Dendritic cell treated with granulocyte-macrophage colony-stimulating factor and Interleukin-4, amounts not matched to agents 40 ng/mL and 50 ng/mL, for 4 days (primary cell): ENCODE measurements around the gene RBM6.
A peak's percentile ranks its signal among the peaks of the same experiment; 100 is the strongest.
"Not testable (repeated sequence)": the region's sequence is repeated elsewhere in the genome, so short reads cannot be mapped to it uniquely, and the experiment has no call there.

Experiments
- H3K27ac Mint-ChIP-seq: one replicate; pipeline ENCODE4 v1.8.0; 2022; ENCODE audit warnings: mild to moderate bottlenecking, mixed read lengths
- H3K27me3 Mint-ChIP-seq: one replicate; pipeline ENCODE4 v1.8.0; 2022; ENCODE audit warnings: mild to moderate bottlenecking, mixed read lengths
- H3K36me3 Mint-ChIP-seq: one replicate; pipeline ENCODE4 v1.8.0; 2022; ENCODE audit warnings: low read depth, mixed read lengths
- H3K4me1 Mint-ChIP-seq: one replicate; pipeline ENCODE4 v1.8.0; 2022; ENCODE audit warnings: low read depth, mixed read lengths
- H3K4me3 Mint-ChIP-seq: one replicate; pipeline ENCODE4 v1.8.0; 2022; ENCODE audit warnings: mild to moderate bottlenecking, moderate library complexity, mixed read lengths
- H3K9me3 Mint-ChIP-seq: one replicate; pipeline ENCODE4 v1.8.0; 2022; ENCODE audit warnings: mixed read lengths
- intact Hi-C: fragments of 100-400 bp; cut with micrococcal nuclease; formaldehyde crosslinking; loops from one replicate; pipeline ENCODE4 v1.15.0; 2022

Gene RBM6

DNA sequence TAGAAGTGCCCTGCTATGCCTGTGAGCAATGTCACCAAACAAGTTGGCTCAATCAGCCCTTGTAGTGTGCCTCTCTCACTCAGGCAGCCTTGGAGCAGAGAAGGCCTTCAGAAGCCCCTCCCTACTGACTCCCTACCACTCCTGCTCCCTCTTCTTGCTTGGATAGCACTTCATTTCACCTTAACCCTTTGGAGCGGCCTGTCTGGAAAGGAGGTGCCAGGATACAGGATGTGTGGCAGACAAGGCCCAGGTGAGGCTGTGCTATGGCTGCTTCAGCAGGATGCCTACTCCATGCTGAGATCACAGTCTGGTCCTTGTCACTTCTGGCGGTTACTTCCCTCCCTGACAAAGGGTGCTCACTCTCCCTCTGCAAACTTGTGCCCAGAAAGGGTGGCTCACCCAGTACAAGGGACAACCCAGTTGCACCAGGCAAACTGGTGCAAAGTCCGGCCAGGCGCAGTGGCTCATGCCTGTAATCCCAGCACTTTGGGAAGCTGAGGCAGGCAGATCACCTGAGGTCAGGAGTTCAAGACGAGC is 11.4 kb upstream of the RBM6 start:
- Mint-ChIP-seq H3K27me3 (no peaks in the 10 kb centered on the region), H3K4me1 (peaks cover 24% of the 10 kb centered on the region), H3K36me3 (no peaks in the 10 kb centered on the region), H3K27ac (peak overlapping the region; percentile 87), H3K4me3 (peak overlapping the region; percentile 84), H3K9me3 (no peaks in the 10 kb centered on the region)
- intact Hi-C loops, result loop anchor here (1.0 kb wide), 1 partner anchor 12 kb away; the partner anchor contains the start of gene RBM6

GRCh38 chr3:49929291-49930167 is 10.4 kb upstream of the RBM6 start, which contains the start of gene MON1A:
MON1A (minus strand) TSS chr3:49929811; CDS start chr3:49913346, 16,465 bp downstream.
- peak within 1 kb of the TSS; percentile 87 for H3K27ac Mint-ChIP-seq
- H3K4me1 Mint-ChIP-seq, result peaks cover 24% of the 10 kb centered on the region
- peak within 1 kb of the TSS; percentile 84 for H3K4me3 Mint-ChIP-seq
- intact Hi-C loops, result loop anchor here (1.0 kb wide), 1 partner anchor 11 kb away; the partner anchor contains the start of gene RBM6
- H3K36me3 Mint-ChIP-seq, result no peaks in the 10 kb centered on the region
- no peaks in the 10 kb centered on the region for H3K27me3 Mint-ChIP-seq
- no peaks in the 10 kb centered on the region for H3K9me3 Mint-ChIP-seq

GRCh38 chr3:49930168-49930690 is 9.7 kb upstream of the RBM6 start:
- Mint-ChIP-seq H3K9me3 (no peaks in the 10 kb centered on the region), H3K27me3 (no peaks in the 10 kb centered on the region), H3K36me3 (no peaks in the 10 kb centered on the region), H3K4me1 (peaks cover 24% of the 10 kb centered on the region), H3K4me3 (peak overlapping the region; percentile 84), H3K27ac (peak overlapping the region; percentile 87)
- intact Hi-C loops, result no loop called here

DNA sequence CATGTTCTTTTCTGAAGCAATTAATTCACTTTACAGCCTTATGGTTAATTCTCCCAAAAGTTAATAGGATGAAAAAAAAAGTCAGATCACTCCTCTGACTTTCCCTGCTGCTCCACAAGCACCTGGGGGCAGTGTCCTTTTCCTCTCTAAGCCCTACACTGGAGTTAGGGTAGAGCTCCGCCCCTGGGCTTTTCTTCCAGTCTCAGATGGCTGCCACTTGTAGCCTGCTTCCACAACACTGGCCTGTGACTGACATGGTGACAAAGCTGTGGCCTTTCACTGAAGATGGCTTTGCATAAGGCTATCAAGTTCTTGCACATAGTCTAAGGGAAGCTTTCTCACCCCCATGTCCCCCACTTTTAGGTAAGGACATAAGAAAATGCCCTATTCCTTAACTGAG is 9.0 kb upstream of the RBM6 start:
- intact Hi-C loops, result no loop called here

GRCh38 chr3:49932281-49932680 is 7.7 kb upstream of the RBM6 start:
- H3K4me3 Mint-ChIP-seq, H3K36me3 Mint-ChIP-seq, H3K9me3 Mint-ChIP-seq, intact Hi-C loops, H3K27ac Mint-ChIP-seq, H3K27me3 Mint-ChIP-seq: not testable (repeated sequence)
- H3K4me1 Mint-ChIP-seq, result peaks cover 20% of the 10 kb centered on the region

More for the DNA sequence above, 9.0 kb upstream of the RBM6 start:
- no peak overlapping the region for H3K4me3 Mint-ChIP-seq
- no peaks in the 10 kb centered on the region for H3K27me3 Mint-ChIP-seq
- no peak overlapping the region for H3K27ac Mint-ChIP-seq
- no peaks in the 10 kb centered on the region for H3K9me3 Mint-ChIP-seq
- H3K4me1 Mint-ChIP-seq, result peaks cover 22% of the 10 kb centered on the region
- H3K36me3 Mint-ChIP-seq, result no peaks in the 10 kb centered on the region

DNA sequence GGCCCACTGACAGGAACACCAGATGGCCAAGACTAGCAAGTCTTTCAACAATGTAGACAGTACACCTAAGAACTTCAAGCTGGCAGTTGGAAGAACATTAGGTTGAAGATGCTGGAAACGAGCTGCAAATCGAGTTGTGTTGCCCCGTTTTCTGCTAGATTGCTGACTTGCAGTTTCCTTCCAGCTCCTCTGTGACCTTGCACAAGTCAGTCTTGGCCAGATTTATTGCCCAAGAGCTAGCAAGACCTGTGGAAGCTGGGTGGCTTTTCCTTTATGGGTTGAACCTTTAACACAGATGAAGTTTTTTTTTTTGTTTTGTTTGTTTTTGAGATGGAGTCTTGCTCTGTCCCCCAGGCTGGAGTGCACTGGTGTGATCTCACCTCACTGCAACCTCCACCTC is 2.9 kb upstream of the RBM6 start:
- H3K27me3 Mint-ChIP-seq, result no peaks in the 10 kb centered on the region
- H3K9me3 Mint-ChIP-seq, result no peaks in the 10 kb centered on the region
- H3K36me3 Mint-ChIP-seq, result peaks cover 12% of the 10 kb centered on the region
- H3K4me3 Mint-ChIP-seq, result no peak overlapping the region
- intact Hi-C loops, result no loop called here
- peak overlapping the region; percentile 42 for H3K27ac Mint-ChIP-seq
- H3K4me1 Mint-ChIP-seq, result peaks cover 19% of the 10 kb centered on the region

DNA sequence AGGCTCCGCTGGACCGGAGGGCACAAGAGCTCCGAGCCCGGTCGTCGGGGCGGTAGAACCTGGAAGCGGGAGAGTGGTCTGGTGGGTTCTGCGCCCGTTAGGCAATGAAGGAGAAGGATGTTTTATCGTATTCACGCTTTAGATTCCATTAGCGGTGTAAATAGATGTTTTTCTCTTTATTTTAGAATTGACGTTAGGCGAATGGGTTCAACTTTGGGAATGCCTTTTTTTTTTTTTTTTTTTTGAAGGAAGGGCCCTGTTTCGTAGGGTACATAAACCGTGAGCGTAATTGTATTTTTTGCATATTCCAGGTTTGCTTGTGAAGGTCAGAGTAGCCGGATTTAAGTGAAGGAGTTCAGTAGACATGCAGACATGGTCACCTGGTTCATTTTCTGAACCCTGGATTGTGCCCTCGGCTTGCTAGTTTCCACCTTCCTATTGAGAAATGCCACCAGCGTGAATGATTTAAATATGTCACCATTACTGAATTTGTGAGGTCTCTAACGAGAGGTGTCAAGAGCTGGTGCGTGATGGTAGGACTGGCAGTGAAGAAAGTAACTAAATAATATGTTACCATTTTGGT is 808 bp downstream of the RBM6 start:
- intact Hi-C loops, result loop anchor here (1.0 kb wide), 1 partner anchor 11 kb away; the partner anchor contains the start of gene MON1A
- H3K27me3 Mint-ChIP-seq, result no peaks in the 10 kb centered on the region
- peak overlapping the region; percentile 86 for H3K4me3 Mint-ChIP-seq
- peak overlapping the region; percentile 95 for H3K27ac Mint-ChIP-seq
- peaks cover 33% of the 10 kb centered on the region for H3K4me1 Mint-ChIP-seq
- H3K9me3 Mint-ChIP-seq, result no peaks in the 10 kb centered on the region
- H3K36me3 Mint-ChIP-seq, result peaks cover 28% of the 10 kb centered on the region

- Mint-ChIP-seq H3K36me3 (peaks cover 42% of the 10 kb centered on the region), H3K9me3 (no peaks in the 10 kb centered on the region), H3K4me1 (peaks cover 35% of the 10 kb centered on the region), H3K27me3 (no peaks in the 10 kb centered on the region), H3K4me3 (no peak overlapping the region), H3K27ac (no peak overlapping the region)
- intact Hi-C loops, result no loop called here
Measured at GRCh38 chr3:49942651-49943050, 2.7 kb downstream of the RBM6 start.

- H3K36me3 Mint-ChIP-seq, result peaks cover 29% of the 10 kb centered on the region
- H3K9me3 Mint-ChIP-seq, result no peaks in the 10 kb centered on the region
- H3K4me3 Mint-ChIP-seq, result no peak overlapping the region
- peaks cover 10% of the 10 kb centered on the region for H3K4me1 Mint-ChIP-seq
- no peak overlapping the region for H3K27ac Mint-ChIP-seq
- intact Hi-C loops, result no loop called here
- no peaks in the 10 kb centered on the region for H3K27me3 Mint-ChIP-seq
Measured at GRCh38 chr3:49952924-49953323, 13.0 kb downstream of the RBM6 start.

DNA sequence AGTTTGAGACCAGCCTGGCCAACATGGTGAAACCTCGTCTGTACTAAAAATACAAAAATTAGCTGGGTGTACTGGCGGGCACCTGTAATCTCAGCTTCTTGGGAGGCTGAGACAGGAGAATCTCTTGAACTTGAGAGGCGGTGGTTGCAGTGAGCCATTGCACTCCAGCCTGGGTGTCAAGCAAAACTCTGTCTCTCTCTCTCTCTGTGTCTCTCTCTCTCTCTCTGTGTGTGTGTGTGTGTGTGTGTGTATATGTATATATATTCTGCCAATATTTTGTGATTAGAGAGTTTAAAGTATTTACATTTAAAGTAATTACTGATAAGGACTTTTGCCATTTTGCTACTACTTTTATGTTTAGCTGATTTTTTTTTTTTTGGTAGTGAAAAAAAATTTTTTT is 15.7 kb downstream of the RBM6 start:
- H3K4me1 Mint-ChIP-seq, result peaks cover 11% of the 10 kb centered on the region
- intact Hi-C loops, result no loop called here
- H3K4me3 Mint-ChIP-seq, result no peak overlapping the region
- H3K36me3 Mint-ChIP-seq, result peaks cover 36% of the 10 kb centered on the region
- H3K9me3 Mint-ChIP-seq, result no peaks in the 10 kb centered on the region
- H3K27me3 Mint-ChIP-seq, result no peaks in the 10 kb centered on the region
- H3K27ac Mint-ChIP-seq, result no peak overlapping the region

GRCh38 chr3:49966233-49966942 is 26.4 kb downstream of the RBM6 start:
- Mint-ChIP-seq H3K36me3 (peaks cover 62% of the 10 kb centered on the region), H3K27ac (no peak overlapping the region)

DNA sequence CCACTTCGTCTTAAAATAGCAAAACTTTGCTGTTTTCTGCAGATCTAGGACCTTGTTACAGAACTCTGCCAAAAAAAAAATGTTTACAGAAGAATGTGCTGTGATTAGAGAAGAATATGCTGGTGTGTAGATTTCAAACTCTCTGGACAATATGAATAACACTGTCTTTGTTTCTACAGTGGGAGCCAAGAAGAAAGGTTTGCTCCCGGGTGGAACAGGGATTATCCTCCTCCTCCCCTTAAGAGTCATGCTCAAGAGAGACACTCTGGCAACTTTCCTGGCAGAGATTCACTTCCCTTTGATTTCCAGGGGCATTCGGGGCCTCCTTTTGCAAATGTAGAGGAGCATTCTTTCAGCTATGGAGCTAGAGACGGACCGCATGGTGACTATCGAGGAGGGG is 27.3 kb downstream of the RBM6 start:
- intact Hi-C loops, result no loop called here
- Mint-ChIP-seq H3K9me3 (no peaks in the 10 kb centered on the region), H3K36me3 (peaks cover 67% of the 10 kb centered on the region), H3K4me3 (no peak overlapping the region), H3K4me1 (no peaks in the 10 kb centered on the region), H3K27me3 (no peaks in the 10 kb centered on the region), H3K27ac (no peak overlapping the region)

More at GRCh38 chr3:49966233-49966942, 26.4 kb downstream of the RBM6 start:
- Mint-ChIP-seq H3K4me1 (no peaks in the 10 kb centered on the region), H3K4me3 (no peak overlapping the region), H3K27me3 (no peaks in the 10 kb centered on the region), H3K9me3 (no peaks in the 10 kb centered on the region)
- intact Hi-C loops, result no loop called here

DNA sequence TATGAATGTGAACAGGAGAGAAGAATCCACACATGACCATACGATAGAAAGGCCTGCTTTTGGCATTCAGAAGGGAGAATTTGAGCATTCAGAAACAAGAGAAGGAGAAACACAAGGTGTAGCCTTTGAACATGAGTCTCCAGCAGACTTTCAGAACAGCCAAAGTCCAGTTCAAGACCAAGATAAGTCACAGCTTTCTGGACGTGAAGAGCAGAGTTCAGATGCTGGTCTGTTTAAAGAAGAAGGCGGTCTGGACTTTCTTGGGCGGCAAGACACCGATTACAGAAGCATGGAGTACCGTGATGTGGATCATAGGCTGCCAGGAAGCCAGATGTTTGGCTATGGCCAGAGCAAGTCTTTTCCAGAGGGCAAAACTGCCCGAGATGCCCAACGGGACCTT is 28.4 kb downstream of the RBM6 start:
- Mint-ChIP-seq H3K27me3 (no peaks in the 10 kb centered on the region), H3K4me3 (no peak overlapping the region), H3K4me1 (no peaks in the 10 kb centered on the region), H3K9me3 (no peaks in the 10 kb centered on the region), H3K27ac (no peak overlapping the region), H3K36me3 (peaks cover 71% of the 10 kb centered on the region)
- intact Hi-C loops, result no loop called here
